Omental fat pad (tissue), 4 donors: Measurements from ENCODE around the gene SLC9A8. TPM values are rescaled to one million over a fixed set of nuclear protein-coding genes. Genes with fewer than 3 reads are reported as not detected.
A peak's percentile ranks its signal among the peaks of the same experiment; 100 is the strongest.

Source experiments
- ATAC-seq: fragments of 150-250 bp; one replicate; pipeline ENCODE4 v1.9.1; 2016; ENCODE audit warnings: mild to moderate bottlenecking, moderate library complexity; ENCODE audit not compliant: low FRiP score
- DNase-seq: peaks from one replicate; pipeline ENCODE4 v3.0.0-alpha.2; 2019; ENCODE audit warnings: low spot score
- total RNA-seq, 4 donors: library from RNA; depleted of rRNA; stranded (reverse); fragments of >200 nt; gene quantifications; one replicate each; pipeline ENCODE4 v1.1.0, GENCODE V29; 2016
- TF ChIP-seq, protein P1 (sequence below), 3 donors: fragments of 450-650 bp; IDR thresholded peaks; one replicate each; pipeline ENCODE4 v1.5.1; 2016 to 2017; ENCODE audit warnings: antibody characterized with exemption in 3 of 3, mild to moderate bottlenecking in 3 of 3, moderate library complexity in 2 of 3

SLC9A8 gene
- total RNA-seq, 4 donors from 2014 or later = 8.0 to 13.3 (median 10.7) TPM

DNA sequence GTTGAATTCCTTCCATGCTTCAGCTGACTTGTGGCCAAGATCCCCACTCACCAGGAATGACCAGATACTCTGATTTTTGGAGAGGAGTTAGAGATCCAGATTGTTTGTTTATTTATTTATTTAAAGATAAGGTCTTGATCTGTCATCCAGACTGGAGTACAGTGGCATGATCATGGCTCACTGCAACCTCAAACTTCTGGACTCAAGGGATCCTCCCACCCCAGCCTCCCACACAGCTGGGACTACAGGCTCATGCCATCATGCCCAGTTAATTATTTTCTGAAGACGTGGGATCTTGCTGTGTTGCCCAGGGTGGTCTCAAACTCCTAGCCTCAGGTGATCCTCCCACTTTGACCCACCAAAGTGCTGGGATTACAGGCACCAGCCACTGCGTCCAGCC lies 106.8 kb downstream of the SLC9A8 start:
- no peak for ATAC-seq
- DNase-seq = no peak
- TF ChIP-seq, protein P1, sequence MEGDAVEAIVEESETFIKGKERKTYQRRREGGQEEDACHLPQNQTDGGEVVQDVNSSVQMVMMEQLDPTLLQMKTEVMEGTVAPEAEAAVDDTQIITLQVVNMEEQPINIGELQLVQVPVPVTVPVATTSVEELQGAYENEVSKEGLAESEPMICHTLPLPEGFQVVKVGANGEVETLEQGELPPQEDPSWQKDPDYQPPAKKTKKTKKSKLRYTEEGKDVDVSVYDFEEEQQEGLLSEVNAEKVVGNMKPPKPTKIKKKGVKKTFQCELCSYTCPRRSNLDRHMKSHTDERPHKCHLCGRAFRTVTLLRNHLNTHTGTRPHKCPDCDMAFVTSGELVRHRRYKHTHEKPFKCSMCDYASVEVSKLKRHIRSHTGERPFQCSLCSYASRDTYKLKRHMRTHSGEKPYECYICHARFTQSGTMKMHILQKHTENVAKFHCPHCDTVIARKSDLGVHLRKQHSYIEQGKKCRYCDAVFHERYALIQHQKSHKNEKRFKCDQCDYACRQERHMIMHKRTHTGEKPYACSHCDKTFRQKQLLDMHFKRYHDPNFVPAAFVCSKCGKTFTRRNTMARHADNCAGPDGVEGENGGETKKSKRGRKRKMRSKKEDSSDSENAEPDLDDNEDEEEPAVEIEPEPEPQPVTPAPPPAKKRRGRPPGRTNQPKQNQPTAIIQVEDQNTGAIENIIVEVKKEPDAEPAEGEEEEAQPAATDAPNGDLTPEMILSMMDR (IDR thresholded peaks at IDR 0.05) = no peak

DNA sequence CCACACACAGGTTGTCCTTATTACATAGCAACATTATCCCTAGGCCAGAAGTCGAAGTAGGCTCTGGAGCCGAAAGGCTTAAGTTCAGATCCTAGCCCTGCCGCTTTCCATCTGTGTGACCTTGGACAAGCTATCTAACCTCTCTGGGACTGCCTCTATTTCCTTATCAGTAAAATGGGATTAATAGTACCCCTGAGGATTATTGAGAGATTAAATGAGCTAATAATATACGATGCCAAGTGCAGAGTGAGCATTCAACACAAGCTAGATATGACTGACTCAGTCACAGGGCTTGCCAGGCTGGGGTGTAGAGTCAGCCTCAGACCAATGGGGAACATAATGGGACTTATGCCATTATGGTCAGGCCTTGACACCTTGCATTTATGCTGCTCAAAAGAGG lies 111.6 kb downstream of the SLC9A8 start:
- no peak for DNase-seq
- TF ChIP-seq, protein P1 (IDR thresholded peaks at IDR 0.05) = no peak
- ATAC-seq = no peak

DNA sequence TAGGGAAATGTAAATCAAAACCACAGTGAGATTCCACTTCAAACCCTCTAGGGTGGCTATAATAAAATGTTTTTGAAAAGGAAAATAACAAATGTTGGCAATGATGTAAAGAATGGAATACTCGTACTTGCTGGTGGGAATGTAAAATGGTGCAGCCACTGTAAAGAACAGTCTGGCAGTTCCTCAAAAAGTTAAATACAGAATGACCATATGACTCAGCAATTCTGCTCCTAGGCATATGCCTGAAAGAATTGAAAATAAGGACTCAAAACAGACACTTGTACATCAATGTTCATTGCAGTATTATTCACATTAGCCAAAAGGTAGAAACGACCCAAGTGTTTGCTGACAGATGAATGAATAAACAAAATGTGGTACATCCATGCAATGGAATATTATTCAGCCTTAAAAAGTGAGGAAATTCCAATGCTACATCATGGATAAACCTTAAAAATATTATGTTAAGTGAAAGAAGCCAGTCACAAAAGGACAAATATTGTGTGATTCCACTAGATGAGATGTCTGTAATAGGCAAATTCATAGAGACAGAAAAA lies 113.3 kb downstream of the SLC9A8 start:
- TF ChIP-seq, protein P1 (IDR thresholded peaks at IDR 0.05) = no peak
- no peak for DNase-seq
- no peak for ATAC-seq

DNA sequence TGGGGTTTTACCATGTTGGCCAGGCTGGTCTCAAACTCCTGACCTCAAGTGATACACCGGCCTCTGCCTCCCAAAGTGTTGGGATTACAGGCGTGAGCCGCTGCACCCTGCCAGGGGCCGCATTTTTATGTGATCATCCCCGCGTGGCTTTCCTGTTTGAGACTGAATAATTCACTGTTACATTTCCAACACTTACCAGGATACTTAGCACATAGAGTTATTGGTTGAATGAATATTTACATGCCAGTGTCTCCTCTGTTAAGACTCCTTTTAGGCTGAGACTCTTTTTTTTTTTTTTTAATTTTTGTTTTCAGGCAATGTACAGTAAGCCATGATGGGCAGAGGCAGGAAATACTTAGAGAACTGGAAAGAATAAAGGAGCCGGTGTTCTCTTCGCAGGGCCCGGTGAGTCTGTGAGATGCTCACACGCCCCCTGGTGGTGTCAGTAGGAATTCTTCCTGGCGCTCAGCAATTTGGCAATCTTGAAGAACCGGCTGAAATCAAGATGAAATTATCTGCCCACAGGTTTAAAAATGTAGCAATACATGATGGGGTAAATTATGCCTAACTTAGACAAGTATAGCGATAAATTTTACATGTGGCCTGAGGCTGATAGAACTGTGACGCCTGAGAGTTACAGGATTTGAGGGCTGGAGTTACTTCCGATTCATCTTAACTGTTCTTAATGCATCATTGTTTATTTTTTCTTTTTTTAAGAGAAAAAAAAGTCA lies 115.9 kb downstream of the SLC9A8 start:
- TF ChIP-seq, protein P1 (IDR thresholded peaks at IDR 0.05) = peak in 1 of 3 donors; percentile 85

DNA sequence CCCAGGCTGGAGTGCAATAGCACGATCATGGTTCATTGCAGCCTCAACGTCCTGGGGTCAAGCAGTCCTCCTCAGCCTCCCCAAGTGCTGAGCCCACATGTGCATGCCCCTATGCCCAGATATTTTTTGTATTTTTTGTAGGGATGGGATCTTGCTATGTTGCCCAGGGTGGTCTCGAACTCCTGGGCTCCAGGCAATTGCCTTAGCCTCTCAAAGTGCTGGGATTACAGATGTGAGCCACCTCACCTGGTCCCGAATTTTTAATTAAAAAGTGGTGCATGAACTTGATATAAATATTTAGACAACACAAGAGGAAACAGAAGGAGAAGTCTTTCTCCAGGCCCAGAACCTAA lies 116.5 kb downstream of the SLC9A8 start:
- ATAC-seq = no peak
- DNase-seq = no peak
- TF ChIP-seq, protein P1 (IDR thresholded peaks at IDR 0.05) = no peak

More for the DNA sequence above, 115.9 kb downstream of the SLC9A8 start:
- DNase-seq (peak; percentile 84), ATAC-seq (peak; percentile 89)

DNA sequence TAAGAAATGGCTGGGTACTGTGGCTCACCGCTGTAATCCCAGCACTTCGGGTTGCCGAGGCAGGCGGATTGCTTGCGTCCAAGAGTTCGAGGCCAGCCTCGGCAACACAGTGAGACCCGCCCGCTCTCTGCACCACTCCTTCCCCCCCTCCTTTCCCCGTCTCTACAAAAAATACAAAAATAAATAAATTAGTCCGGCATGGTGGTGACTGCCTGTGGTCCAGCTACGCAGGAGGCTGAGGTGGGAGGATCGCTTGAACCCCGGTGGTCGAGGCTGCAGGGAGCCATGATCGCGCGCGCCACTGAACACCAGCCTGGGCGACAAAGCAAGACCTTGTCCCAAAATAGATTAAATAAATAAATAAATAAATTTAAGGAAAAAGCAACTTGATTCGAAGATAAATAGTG lies 123.1 kb downstream of the SLC9A8 start:
- ATAC-seq (no peak), DNase-seq (no peak)
- TF ChIP-seq, protein P1 (IDR thresholded peaks at IDR 0.05) = no peak
